ENCODE results near the gene HHAT.
A peak's percentile ranks its signal among the peaks of the same experiment; 100 is the strongest.

Gene HHAT

GRCh38 chr1:210321131-210321530 lies 7.6 kb upstream of the HHAT start:
- Histone ChIP-seq H3K4me1 (ENCODE audit: control insufficient read depth, insufficient read depth, low read length) (no peaks in the 10 kb centered on the region), H3K27me3 (ENCODE audit: control insufficient read depth, insufficient read depth, low read length) (peaks cover 12% of the 10 kb centered on the region), H3K4me3 (ENCODE audit: low read depth, low read length) (no peak overlapping the region), H3K36me3 (ENCODE audit: control insufficient read depth, insufficient read depth, low read length) (no peaks in the 10 kb centered on the region), H3K9me3 (ENCODE audit: control insufficient read depth, insufficient read depth, low read length) (no peaks in the 10 kb centered on the region), H3K9ac (ENCODE audit: low read depth, low read length) (no peak overlapping the region)

- no peaks in the 10 kb centered on the region for H3K9me3 ChIP-seq (ENCODE audit: control insufficient read depth, insufficient read depth, low read length)
- no peak overlapping the region for H3K9ac ChIP-seq (ENCODE audit: low read depth, low read length)
- no peak overlapping the region for H3K4me3 ChIP-seq (ENCODE audit: low read depth, low read length)
Observed at GRCh38 chr1:210321552-210321951, 7.2 kb upstream of the HHAT start.

GRCh38 chr1:210323957-210324356 lies 4.7 kb upstream of the HHAT start:
- Histone ChIP-seq H3K4me1 (ENCODE audit: control insufficient read depth, insufficient read depth, low read length) (peaks cover 3% of the 10 kb centered on the region), H3K4me3 (ENCODE audit: low read depth, low read length) (no peak overlapping the region), H3K9ac (ENCODE audit: low read depth, low read length) (no peak overlapping the region), H3K9me3 (ENCODE audit: control insufficient read depth, insufficient read depth, low read length) (no peaks in the 10 kb centered on the region), H3K27me3 (ENCODE audit: control insufficient read depth, insufficient read depth, low read length) (peaks cover 35% of the 10 kb centered on the region), H3K36me3 (ENCODE audit: control insufficient read depth, insufficient read depth, low read length) (no peaks in the 10 kb centered on the region)

More at GRCh38 chr1:210321552-210321951, 7.2 kb upstream of the HHAT start:
- Histone ChIP-seq H3K4me1 (ENCODE audit: control insufficient read depth, insufficient read depth, low read length) (no peaks in the 10 kb centered on the region), H3K27me3 (ENCODE audit: control insufficient read depth, insufficient read depth, low read length) (peaks cover 14% of the 10 kb centered on the region), H3K36me3 (ENCODE audit: control insufficient read depth, insufficient read depth, low read length) (no peaks in the 10 kb centered on the region)

GRCh38 chr1:210325026-210325670 lies 3.6 kb upstream of the HHAT start:
- Histone ChIP-seq H3K27me3 (ENCODE audit: control insufficient read depth, insufficient read depth, low read length) (peaks cover 44% of the 10 kb centered on the region), H3K4me3 (ENCODE audit: low read depth, low read length) (no peak overlapping the region), H3K4me1 (ENCODE audit: control insufficient read depth, insufficient read depth, low read length) (peaks cover 3% of the 10 kb centered on the region), H3K36me3 (ENCODE audit: control insufficient read depth, insufficient read depth, low read length) (no peaks in the 10 kb centered on the region), H3K9me3 (ENCODE audit: control insufficient read depth, insufficient read depth, low read length) (no peaks in the 10 kb centered on the region), H3K9ac (ENCODE audit: low read depth, low read length) (no peak overlapping the region)

GRCh38 chr1:210328032-210328745 lies 513 bp upstream of the HHAT start:
- Histone ChIP-seq H3K9me3 (ENCODE audit: control insufficient read depth, insufficient read depth, low read length) (no peaks in the 10 kb centered on the region), H3K4me3 (ENCODE audit: low read depth, low read length) (peak overlapping the region; percentile 86), H3K4me1 (ENCODE audit: control insufficient read depth, insufficient read depth, low read length) (peaks cover 3% of the 10 kb centered on the region), H3K27me3 (ENCODE audit: control insufficient read depth, insufficient read depth, low read length) (peaks cover 75% of the 10 kb centered on the region), H3K9ac (ENCODE audit: low read depth, low read length) (peak overlapping the region; percentile 42), H3K36me3 (ENCODE audit: control insufficient read depth, insufficient read depth, low read length) (no peaks in the 10 kb centered on the region)

- H3K9ac ChIP-seq (ENCODE audit: low read depth, low read length): no peak overlapping the region
- H3K9me3 ChIP-seq (ENCODE audit: control insufficient read depth, insufficient read depth, low read length): no peaks in the 10 kb centered on the region
- peak overlapping the region; percentile 9 for H3K4me3 ChIP-seq (ENCODE audit: low read depth, low read length)
- H3K4me1 ChIP-seq (ENCODE audit: control insufficient read depth, insufficient read depth, low read length): peaks cover 3% of the 10 kb centered on the region
- no peaks in the 10 kb centered on the region for H3K36me3 ChIP-seq (ENCODE audit: control insufficient read depth, insufficient read depth, low read length)
- H3K27me3 ChIP-seq (ENCODE audit: control insufficient read depth, insufficient read depth, low read length): peaks cover 89% of the 10 kb centered on the region
Observed at GRCh38 chr1:210330279-210330866, 1.7 kb downstream of the HHAT start.

GRCh38 chr1:210332233-210332632 lies 3.5 kb downstream of the HHAT start:
- peaks cover 89% of the 10 kb centered on the region for H3K27me3 ChIP-seq (ENCODE audit: control insufficient read depth, insufficient read depth, low read length)
- H3K9me3 ChIP-seq (ENCODE audit: control insufficient read depth, insufficient read depth, low read length): no peaks in the 10 kb centered on the region
- H3K9ac ChIP-seq (ENCODE audit: low read depth, low read length): no peak overlapping the region
- H3K4me3 ChIP-seq (ENCODE audit: low read depth, low read length): no peak overlapping the region
- no peaks in the 10 kb centered on the region for H3K36me3 ChIP-seq (ENCODE audit: control insufficient read depth, insufficient read depth, low read length)
- peaks cover 3% of the 10 kb centered on the region for H3K4me1 ChIP-seq (ENCODE audit: control insufficient read depth, insufficient read depth, low read length)

- Histone ChIP-seq H3K36me3 (ENCODE audit: control insufficient read depth, insufficient read depth, low read length) (no peaks in the 10 kb centered on the region), H3K4me3 (ENCODE audit: low read depth, low read length) (no peak overlapping the region), H3K9me3 (ENCODE audit: control insufficient read depth, insufficient read depth, low read length) (no peaks in the 10 kb centered on the region), H3K27me3 (ENCODE audit: control insufficient read depth, insufficient read depth, low read length) (peaks cover 85% of the 10 kb centered on the region), H3K9ac (ENCODE audit: low read depth, low read length) (no peak overlapping the region), H3K4me1 (ENCODE audit: control insufficient read depth, insufficient read depth, low read length) (peaks cover 3% of the 10 kb centered on the region)
Observed at GRCh38 chr1:210332719-210333398, 4.2 kb downstream of the HHAT start.

GRCh38 chr1:210335001-210335400 lies 6.3 kb downstream of the HHAT start:
- Histone ChIP-seq H3K9ac (ENCODE audit: low read depth, low read length) (no peak overlapping the region), H3K27me3 (ENCODE audit: control insufficient read depth, insufficient read depth, low read length) (peaks cover 74% of the 10 kb centered on the region), H3K9me3 (ENCODE audit: control insufficient read depth, insufficient read depth, low read length) (no peaks in the 10 kb centered on the region), H3K4me1 (ENCODE audit: control insufficient read depth, insufficient read depth, low read length) (no peaks in the 10 kb centered on the region), H3K36me3 (ENCODE audit: control insufficient read depth, insufficient read depth, low read length) (no peaks in the 10 kb centered on the region), H3K4me3 (ENCODE audit: low read depth, low read length) (no peak overlapping the region)

GRCh38 chr1:210336362-210336761 lies 7.7 kb downstream of the HHAT start:
- Histone ChIP-seq H3K36me3 (ENCODE audit: control insufficient read depth, insufficient read depth, low read length) (no peaks in the 10 kb centered on the region), H3K4me3 (ENCODE audit: low read depth, low read length) (no peak overlapping the region), H3K9ac (ENCODE audit: low read depth, low read length) (no peak overlapping the region), H3K9me3 (ENCODE audit: control insufficient read depth, insufficient read depth, low read length) (no peaks in the 10 kb centered on the region), H3K4me1 (ENCODE audit: control insufficient read depth, insufficient read depth, low read length) (no peaks in the 10 kb centered on the region), H3K27me3 (ENCODE audit: control insufficient read depth, insufficient read depth, low read length) (peaks cover 63% of the 10 kb centered on the region)

- no peaks in the 10 kb centered on the region for H3K36me3 ChIP-seq (ENCODE audit: control insufficient read depth, insufficient read depth, low read length)
- H3K9me3 ChIP-seq (ENCODE audit: control insufficient read depth, insufficient read depth, low read length): no peaks in the 10 kb centered on the region
- peaks cover 3% of the 10 kb centered on the region for H3K4me1 ChIP-seq (ENCODE audit: control insufficient read depth, insufficient read depth, low read length)
- no peak overlapping the region for H3K9ac ChIP-seq (ENCODE audit: low read depth, low read length)
- peaks cover 48% of the 10 kb centered on the region for H3K27me3 ChIP-seq (ENCODE audit: control insufficient read depth, insufficient read depth, low read length)
- H3K4me3 ChIP-seq (ENCODE audit: low read depth, low read length): no peak overlapping the region
Observed at GRCh38 chr1:210339500-210339899, 10.8 kb downstream of the HHAT start.

Data from iPS-15b (cell line).